HG02973 (cell line): Measurements from ENCODE around the gene COQ4.
"Not testable (repeated sequence)": the region's sequence is repeated elsewhere in the genome, so short reads cannot be mapped to it uniquely, and the experiment has no call there.

Experiments
- ATAC-seq: cut with Tn5 transposase; IDR thresholded peaks from one replicate; pipeline ENCODE4 v1.9.1; 2021; ENCODE audit warnings: moderate library complexity; ENCODE audit not compliant: unreplicated experiment

Gene COQ4

DNA sequence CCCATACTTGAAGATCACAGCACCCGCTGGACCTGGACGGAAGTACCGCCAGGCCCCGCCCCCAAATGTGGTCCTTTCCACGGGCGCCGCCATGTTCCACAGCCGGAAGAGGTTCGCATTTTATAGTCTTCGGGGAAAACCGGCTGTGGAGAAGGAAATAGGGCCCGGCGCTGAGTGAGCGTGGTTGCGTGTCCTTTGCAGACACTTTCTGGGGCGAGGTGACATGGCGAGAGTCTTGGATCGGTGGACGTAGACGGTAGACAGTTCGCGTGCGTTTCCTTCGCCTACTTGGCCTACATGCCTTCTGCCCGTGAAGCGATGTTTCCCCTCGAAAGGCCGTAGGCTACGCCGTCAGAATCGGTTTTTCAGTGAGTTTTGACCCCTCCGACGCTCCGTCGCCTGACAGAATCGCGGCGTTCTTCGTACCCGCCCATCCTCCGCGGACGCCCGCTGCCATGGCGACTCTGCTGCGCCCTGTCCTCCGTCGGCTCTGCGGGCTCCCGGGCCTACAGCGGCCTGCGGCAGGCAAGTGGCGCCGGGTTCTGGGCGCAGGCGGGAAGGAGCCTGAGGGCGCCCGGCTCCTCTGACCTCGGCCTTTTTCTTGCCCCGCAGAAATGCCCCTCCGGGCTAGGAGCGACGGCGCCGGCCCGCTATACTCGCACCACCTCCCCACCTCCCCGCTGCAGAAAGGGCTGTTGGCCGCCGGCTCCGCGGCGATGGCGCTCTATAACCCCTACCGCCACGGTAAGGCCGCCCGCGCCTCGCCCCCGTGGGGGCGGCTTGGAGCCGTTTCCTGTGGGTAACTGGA lies at the start of gene COQ4, which contains the start of gene TRUB2:
COQ4 (plus strand) TSS at position 436 of the 808 bp plus-strand sequence; CDS start at position 456, 20 bp downstream.
TRUB2 (minus strand) TSS at position 44 of the 808 bp plus-strand sequence; CDS start at position 5, 39 bp downstream.
- peak; percentile 68 for ATAC-seq

DNA sequence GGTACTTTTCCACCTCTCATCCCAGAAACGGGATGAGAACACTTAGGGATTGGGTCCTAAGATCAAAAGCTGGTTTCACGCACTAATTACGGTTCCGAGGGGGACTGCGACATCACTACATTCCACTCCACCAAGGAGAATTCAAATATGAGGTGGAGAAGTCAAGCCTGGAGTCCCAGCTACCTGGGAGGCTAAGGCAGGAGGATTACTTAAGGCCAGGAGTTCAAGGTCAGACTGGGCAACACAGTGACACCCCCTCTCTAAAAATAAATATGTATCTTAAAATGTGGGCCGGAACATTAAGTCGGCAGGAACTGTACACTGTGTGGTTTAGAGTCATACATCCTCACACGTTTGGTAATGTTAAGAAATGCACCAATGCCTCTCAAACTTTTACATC lies 48.4 kb upstream of the COQ4 start:
- ATAC-seq: no peak

DNA sequence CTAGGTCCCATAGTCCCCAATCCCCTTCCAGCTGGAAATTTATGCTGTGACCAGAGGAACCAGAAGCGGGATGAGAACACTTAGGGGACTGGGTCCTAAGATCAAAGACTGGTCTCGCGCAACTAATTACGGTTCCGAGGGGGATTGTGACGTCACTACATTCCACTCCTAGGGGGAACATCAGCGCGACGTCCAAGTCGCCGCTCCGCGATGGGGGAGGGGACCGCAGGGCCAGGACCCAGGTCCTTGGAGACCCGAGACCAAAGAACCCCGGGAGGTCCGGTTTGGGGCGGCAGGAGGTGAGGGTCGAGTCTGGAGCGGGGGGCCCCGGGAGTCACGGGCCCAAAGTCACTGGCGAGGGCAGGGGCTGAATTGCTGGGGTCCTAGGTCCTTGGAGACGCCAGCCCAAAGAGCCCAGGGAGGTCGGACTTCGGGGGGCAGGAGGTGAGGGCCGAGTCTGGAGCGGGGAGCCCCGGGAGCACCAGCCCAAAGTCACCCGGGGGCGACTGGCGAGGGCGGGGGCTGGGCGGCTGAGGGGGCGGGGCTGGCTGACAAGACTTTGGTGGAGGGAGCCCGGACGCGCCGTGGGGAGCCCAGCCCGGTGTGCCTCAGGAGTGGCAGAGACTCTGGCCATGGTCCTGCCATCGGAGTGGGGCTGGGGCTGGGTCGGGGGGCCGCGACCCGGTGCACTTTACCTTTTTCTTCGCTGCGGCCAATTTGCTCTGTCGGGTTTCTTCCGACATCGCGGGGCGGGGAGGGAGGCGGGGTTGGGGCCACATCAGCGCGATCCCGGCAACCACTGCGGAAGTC lies 47.2 kb upstream of the COQ4 start, which contains the start of gene GOLGA2:
GOLGA2 (minus strand) TSS at position 810 of the 810 bp plus-strand sequence; CDS start at position 779, 31 bp downstream.
- peak; percentile 45 for ATAC-seq

DNA sequence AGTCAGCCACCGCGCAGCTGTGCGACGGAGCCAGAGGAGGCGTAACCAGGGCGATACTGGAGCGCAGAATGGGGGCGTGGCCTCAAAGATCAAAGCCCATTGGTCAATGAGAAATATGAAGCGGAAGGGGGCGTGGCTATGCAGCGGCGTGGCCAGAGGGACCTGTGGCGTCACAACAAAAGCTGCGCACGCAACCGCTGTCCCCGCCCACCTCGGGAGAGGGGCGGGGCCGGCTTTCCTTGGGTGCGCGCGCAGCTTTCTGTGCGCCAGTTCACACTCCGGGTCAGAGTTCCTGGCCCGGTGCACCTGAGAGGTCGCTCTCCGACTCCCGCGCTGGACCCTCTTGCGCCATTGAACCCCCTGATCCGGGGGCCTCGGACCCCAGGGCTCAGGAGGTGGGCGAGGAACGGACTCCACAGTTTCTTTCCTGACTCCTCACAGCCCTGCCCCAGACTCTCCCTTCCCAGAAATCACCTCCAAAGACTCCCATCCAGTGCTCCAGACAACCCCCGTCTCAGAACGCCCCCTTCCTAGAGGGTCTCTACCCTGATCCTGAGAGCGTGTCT lies 46.5 kb upstream of the COQ4 start, which contains the start of gene SWI5:
SWI5 (plus strand) TSS at position 269 of the 566 bp plus-strand sequence.
- peak; percentile 92 for ATAC-seq

DNA sequence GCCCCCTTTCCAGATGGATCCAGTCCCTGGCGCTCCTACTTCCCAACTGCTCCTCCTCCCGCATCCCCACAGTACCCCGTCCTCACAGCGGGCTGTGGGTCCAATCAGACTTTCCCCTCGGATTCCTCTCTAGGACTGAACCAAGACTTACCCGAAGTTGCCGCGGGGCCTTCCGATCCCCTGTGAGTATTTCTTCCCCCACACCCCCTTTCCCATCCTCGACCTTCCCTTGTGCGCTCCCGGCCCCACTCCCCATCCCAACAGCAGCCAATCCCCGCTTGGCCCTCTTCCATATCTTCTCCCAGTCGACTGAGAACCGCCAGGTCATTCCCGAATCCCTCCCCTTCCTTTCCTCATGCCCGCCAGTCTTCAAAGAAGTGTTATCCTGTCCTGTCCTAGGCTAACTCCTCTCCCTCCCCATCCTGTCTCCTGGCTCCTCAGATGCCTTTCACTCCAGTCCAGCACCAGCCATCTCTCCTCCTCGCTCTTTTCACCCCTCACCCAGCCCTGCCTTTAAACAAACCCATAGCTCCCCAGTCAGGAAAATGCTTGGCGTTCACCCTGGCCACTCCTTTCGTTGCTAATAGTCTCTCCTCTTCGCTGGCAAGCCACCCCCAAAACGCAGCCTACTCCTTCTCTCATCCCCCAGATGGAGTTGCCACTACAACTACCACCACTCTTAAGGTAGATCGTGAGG lies 45.9 kb upstream of the COQ4 start:
- ATAC-seq: no peak

DNA sequence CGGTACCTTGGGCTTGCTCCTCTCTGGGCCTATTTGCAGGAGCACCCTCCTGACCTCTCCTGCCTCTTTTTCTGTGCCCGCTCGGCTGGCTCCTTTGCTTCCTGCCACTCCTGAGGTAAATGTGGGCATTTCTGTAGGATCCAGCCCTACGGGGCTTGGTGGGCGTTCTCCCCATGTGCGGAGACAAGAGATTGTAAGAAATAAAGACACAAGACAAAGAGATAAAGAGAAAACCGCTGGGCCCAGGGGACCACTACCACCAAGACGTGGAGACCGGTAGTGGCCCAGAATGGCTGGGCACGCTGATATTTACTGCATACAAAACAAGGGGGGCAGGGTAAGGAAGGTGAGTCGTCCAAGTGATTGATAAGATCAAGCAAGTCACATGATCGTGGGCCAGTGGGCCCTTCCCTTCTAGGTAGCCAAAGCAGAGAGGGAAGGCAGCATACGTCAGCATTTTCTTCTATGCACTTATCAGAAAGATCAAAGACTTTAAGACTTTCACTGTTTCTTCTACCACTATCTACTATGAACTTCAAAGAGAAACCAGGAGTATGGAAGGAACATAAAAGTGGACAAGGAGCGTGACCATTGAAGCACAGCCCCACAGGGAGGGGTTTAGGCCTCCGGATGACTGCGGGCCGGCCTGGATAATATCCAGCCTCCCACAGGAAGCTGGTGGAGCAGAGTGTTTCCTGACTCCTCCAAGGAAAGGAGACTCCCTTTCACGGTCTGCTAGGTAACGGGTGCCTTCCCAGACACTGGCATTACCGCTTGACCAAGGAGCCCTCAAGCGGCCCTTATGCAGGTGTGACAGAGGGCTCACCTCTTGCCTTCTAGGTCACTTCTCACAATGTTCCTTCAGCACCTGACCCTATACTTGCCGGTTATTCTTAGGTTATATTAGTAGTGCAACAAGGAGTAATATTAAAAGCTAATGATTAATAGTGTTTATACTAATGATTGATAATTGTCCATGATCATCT lies 43.3 kb upstream of the COQ4 start:
- not testable (repeated sequence) for ATAC-seq

DNA sequence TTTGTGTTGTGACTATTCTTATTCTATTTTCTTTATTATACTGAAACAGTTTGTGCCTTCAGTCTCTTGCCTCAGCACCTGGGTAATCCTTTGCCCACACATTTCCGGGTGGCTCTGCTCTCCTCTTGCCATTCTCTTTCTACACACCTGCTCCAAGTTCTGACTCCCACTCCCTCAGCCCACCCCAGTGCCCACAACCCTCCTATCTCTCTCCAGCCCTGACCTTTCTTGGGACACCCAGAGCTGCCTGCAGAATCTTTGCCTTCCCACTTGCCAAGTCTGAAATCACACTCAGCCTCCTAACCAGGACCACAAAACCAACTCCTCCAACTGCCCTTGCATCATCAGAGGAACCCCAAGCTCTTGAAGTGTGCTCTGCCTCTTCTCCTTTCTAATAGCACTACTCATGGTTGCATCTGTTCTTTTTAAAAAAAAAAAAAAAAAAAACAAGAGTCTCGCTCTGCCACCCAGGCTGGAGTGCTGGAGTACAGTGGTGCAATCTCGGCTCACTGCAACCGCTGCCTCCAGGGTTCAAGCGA lies 42.5 kb upstream of the COQ4 start:
- ATAC-seq: no peak

DNA sequence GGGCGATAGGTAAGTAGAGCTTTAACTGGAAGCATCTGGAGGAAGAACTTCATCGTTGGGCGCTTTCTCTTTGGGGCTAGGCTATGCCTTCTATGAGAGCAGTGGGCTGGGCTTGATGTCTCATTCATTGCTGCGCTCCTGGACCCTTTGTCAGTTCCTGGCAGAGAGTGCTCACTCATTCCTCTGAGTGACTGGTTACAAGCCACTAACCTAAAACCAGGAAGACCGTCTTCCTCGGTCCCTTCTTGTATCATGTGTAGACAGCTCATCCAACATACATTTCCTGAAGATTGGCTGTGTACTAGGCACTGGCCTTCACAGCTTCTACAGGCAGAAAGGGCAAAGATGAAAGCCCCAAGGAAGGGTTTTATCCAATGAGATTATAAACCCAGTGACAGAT lies 40.1 kb upstream of the COQ4 start:
- no peak for ATAC-seq

- ATAC-seq: no peak
Measured at GRCh38 chr9:128285033-128285784, 37.4 kb upstream of the COQ4 start.

GRCh38 chr9:128286440-128286839 lies 36.2 kb upstream of the COQ4 start:
- ATAC-seq: no peak

DNA sequence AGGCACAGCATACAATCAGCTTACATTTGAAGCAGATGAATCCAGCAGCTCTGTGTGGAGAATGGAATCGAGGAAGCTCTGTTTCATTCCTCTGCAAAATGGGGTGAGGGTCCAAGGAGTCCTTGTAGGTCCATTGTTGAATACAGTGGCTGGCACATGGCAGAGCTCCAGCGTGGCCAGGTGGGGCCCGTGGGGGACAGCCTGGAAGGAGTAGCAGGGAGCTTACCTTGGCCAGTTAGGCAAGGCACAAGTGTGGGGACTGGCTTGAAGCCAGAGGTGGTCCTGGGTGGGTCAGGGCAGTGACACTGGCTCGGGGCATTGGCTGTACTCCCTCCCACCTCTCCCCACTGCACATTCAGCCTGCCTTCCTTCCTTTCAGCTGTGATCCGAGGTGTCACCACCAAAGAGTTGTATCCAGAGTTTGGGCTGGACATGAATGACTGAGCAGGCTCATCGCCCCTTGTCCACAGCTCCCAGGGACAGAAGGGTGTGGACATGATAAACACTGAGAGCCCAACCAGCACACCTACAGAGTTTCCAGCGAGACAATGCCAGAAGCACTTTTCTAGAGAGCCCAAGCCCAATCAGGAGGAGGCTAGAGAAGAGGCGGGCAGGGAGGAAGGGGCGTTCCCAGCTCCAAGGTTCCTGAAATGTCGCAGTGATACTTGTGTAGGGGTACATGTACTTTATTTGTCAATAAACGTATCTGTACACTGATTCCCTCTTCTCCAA lies 34.2 kb upstream of the COQ4 start:
- ATAC-seq: no peak

- ATAC-seq: no peak
Measured at GRCh38 chr9:128292009-128292408, 30.6 kb upstream of the COQ4 start.

- no peak for ATAC-seq
Measured at GRCh38 chr9:128293091-128293490, 29.5 kb upstream of the COQ4 start.

- no peak for ATAC-seq
Measured at GRCh38 chr9:128294142-128294541, 28.5 kb upstream of the COQ4 start.

GRCh38 chr9:128296340-128297220 lies 26.1 kb upstream of the COQ4 start:
- ATAC-seq: no peak

GRCh38 chr9:128297221-128297773 lies 25.3 kb upstream of the COQ4 start:
- no peak for ATAC-seq
